ENCODE data around the gene LRRC27.

The LRRC27 gene

GRCh38 chr10:132301371-132302330 is 30.3 kb upstream of the LRRC27 start:
- no peak for DNase-seq (ENCODE audit: low read depth in 1 of 2, low spot score in 1 of 2)
- Histone ChIP-seq H3K27ac (replicated peaks) (no peak overlapping the region), H3K27me3 (ENCODE audit: insufficient read depth, poor library complexity, severe bottlenecking) (peaks cover 9% of the 10 kb centered on the region), H3K4me3 (replicated peaks; ENCODE audit: insufficient read depth, low read length) (no peak overlapping the region)
- TF ChIP-seq CTCF (IDR thresholded peaks at IDR 0.05; ENCODE audit: insufficient read depth, low read length) = no peak
- TF ChIP-seq GABPA (IDR thresholded peaks at IDR 0.05; ENCODE audit: low read depth) = no peak
- no peak for TF ChIP-seq POLR2AphosphoS5 (IDR thresholded peaks at IDR 0.05; ENCODE audit: low read depth)
- no peak for TF ChIP-seq REST (IDR thresholded peaks at IDR 0.05; ENCODE audit: insufficient replicate concordance, low read depth)
- no peak for TF ChIP-seq SPI1 (IDR thresholded peaks at IDR 0.05; ENCODE audit: borderline replicate concordance, low read depth)

DNA sequence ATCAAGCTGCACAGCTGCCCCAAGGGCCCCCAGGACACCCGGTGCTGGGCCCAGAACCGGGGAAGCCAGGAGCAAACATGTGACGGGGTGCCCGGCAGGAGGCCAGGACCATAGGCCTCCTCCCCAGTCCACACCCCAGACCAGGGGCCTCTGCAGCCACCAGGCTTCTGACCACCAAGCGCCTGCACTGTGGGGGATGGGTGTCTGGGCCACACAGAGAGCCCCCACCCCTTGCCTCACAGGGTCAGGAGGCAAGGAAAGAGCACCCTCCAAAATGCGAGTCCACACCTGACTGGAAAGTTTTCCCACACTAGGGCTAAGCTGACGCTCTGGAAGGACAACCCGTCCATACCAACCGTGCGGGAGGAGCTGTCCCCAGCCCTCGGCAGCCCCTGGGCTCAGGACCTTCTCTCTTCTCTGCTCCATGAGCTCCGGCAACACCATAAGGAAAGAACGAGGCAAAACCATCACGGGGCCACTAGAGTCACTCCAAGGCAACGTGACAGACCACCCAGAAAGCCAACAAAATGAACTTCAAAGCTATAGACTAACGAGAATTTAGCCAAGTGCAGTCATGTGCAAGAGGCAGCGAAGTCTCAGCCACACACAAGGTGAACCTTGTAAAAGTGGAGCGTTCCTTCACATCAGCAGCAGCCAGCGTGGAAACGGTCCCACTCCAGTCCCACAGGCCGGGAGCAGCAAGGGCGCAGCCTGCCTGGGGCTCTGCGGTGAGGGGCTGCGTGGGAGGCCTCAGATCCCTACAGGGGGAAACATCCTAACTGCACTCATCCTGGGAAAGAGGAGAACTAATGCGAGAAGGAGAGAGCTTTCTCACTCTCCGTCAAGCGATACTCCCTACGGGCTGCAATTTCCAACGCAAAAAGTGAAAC is 29.3 kb upstream of the LRRC27 start:
- H3K4me3 ChIP-seq (replicated peaks; ENCODE audit: insufficient read depth, low read length) = no peak overlapping the region
- TF ChIP-seq REST (IDR thresholded peaks at IDR 0.05; ENCODE audit: insufficient replicate concordance, low read depth) = no peak
- TF ChIP-seq POLR2AphosphoS5 (IDR thresholded peaks at IDR 0.05; ENCODE audit: low read depth) = no peak
- no peak for TF ChIP-seq GABPA (IDR thresholded peaks at IDR 0.05; ENCODE audit: low read depth)
- TF ChIP-seq CTCF (IDR thresholded peaks at IDR 0.05; ENCODE audit: insufficient read depth, low read length) = no peak
- no peak for TF ChIP-seq SPI1 (IDR thresholded peaks at IDR 0.05; ENCODE audit: borderline replicate concordance, low read depth)
- DNase-seq (ENCODE audit: low read depth in 1 of 2, low spot score in 1 of 2) = no peak
- peaks cover 13% of the 10 kb centered on the region for H3K27me3 ChIP-seq (ENCODE audit: insufficient read depth, poor library complexity, severe bottlenecking)
- H3K27ac ChIP-seq (replicated peaks) = no peak overlapping the region

DNA sequence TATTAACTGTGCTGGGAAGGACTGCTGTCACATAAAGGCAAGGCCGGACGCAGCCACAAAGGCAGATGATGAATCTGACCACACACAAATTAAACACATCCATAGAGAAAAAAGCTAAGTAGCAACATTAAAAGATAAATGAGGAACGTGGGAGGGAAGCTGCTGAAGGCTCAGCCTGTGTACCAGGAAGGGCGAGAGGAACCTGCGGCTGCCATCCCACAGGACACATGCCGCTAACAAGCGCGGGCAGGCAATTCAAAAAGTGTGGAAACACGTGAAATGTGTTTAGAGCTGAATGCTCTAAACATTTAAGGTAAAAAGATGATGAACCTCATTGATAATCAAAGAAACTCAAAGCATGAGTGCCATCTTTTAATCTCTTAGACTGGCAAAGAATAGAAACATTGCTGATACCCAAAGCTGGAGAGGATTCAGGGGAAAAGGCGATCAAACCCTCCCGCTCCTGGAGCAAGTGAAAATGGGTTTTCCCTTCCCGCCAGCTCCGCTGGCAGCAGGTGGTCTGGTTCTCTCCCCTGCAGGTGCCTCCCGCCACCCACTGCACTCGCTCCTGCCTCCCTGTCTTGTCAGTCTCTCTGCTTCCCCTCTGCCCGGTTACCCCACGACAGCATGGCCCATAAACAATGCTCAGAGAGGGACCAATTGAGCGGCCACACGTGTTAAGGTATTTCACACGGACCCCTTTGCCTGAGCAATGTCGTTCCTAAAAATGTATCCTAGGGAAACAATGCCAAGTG is 28.5 kb upstream of the LRRC27 start:
- TF ChIP-seq POLR2AphosphoS5 (IDR thresholded peaks at IDR 0.05; ENCODE audit: low read depth) (no peak), SPI1 (IDR thresholded peaks at IDR 0.05; ENCODE audit: borderline replicate concordance, low read depth) (no peak), CTCF (IDR thresholded peaks at IDR 0.05; ENCODE audit: insufficient read depth, low read length) (no peak), REST (IDR thresholded peaks at IDR 0.05; ENCODE audit: insufficient replicate concordance, low read depth) (no peak), GABPA (IDR thresholded peaks at IDR 0.05; ENCODE audit: low read depth) (no peak)
- DNase-seq (ENCODE audit: low read depth in 1 of 2, low spot score in 1 of 2) = no peak
- Histone ChIP-seq H3K4me3 (replicated peaks; ENCODE audit: insufficient read depth, low read length) (no peak overlapping the region), H3K27me3 (ENCODE audit: insufficient read depth, poor library complexity, severe bottlenecking) (peaks cover 13% of the 10 kb centered on the region), H3K27ac (replicated peaks) (no peak overlapping the region)

Data from HL-60 (cell line).